ENCODE results near the gene TRIM47. TPM values are rescaled to one million over a fixed set of nuclear protein-coding genes. Genes with fewer than 3 reads are reported as not detected.

Gene TRIM47
- total and polyA plus RNA-seq, 7 donors = 8.4 to 17.1 (median 10.9) TPM

DNA sequence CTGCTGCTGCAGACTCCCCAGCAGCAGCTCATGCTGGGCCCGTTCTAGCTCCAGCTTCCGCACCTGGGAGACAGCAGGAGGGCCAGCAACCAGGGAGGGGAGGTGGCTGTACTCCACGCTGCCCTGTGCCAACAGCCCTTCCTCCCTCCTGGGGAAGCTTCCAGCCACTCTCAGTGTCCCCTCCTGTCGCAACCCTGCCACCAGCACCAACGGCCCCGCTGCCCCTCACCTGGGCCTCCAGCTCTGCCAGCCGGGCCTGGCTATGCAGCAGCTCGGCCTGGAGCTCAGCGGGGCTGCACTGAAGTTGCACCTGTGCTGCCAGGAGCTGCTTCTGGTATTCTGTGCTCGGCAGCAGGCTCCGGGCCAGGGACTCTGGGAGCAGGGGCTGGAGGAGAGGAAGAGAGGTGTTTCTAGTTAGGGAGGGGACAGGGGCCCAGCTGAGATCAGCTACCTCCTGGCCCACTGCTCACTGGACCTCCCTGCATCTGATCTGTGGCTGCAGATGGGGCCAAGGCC is 41.7 kb upstream of the TRIM47 start:
- TF ChIP-seq, protein P1, sequence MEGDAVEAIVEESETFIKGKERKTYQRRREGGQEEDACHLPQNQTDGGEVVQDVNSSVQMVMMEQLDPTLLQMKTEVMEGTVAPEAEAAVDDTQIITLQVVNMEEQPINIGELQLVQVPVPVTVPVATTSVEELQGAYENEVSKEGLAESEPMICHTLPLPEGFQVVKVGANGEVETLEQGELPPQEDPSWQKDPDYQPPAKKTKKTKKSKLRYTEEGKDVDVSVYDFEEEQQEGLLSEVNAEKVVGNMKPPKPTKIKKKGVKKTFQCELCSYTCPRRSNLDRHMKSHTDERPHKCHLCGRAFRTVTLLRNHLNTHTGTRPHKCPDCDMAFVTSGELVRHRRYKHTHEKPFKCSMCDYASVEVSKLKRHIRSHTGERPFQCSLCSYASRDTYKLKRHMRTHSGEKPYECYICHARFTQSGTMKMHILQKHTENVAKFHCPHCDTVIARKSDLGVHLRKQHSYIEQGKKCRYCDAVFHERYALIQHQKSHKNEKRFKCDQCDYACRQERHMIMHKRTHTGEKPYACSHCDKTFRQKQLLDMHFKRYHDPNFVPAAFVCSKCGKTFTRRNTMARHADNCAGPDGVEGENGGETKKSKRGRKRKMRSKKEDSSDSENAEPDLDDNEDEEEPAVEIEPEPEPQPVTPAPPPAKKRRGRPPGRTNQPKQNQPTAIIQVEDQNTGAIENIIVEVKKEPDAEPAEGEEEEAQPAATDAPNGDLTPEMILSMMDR (IDR thresholded peaks at IDR 0.05) = no peak
- DNase-seq = no peak
- no peak overlapping the region for H3K27ac ChIP-seq
- peaks cover 0 to 5% of the 10 kb centered on the region in 2 donors for H3K36me3 ChIP-seq (ENCODE audit: insufficient read depth in 1 of 2, low read depth in 1 of 2)
- 89 to 90% (median 89%) methylated on average over 11 of the region's 11 CpGs for WGBS, 3 donors
- no peaks in the 10 kb centered on the region for H3K9me3 ChIP-seq
- no peaks in the 10 kb centered on the region for H3K4me1 ChIP-seq
- no peak overlapping the region for H3K4me3 ChIP-seq
- ATAC-seq = no peak
- intact Hi-C loops (cut with DNase I) = no loop called here
- H3K27me3 ChIP-seq (ENCODE audit: insufficient read depth in 3 of 3, low read length in 2 of 3) = no peaks in the 10 kb centered on the region

DNA sequence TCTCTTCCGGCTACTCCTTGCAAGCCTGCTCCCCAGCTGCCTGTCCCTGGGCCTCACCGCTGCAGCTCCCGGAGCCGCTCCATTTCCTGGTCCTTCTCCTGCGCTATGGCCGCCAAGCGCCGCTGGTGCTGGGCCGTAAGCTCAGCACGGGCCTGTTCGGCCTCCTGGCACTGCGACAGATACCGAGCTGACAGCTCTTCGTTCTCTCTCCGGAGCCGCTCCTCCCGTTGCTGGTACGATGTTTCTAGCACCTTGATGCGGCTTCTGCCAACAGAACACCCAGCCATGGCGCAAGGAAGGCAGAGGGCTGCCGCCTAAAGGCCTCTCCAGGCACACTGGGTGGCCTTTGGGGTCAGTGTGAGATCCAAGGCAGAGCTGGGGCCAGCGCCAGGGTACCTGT is 41.2 kb upstream of the TRIM47 start:
- intact Hi-C loops (cut with DNase I) = loop anchor here in 1 of 2 donors (10.0 kb wide), 1 partner anchor 375 kb away; no protein-coding TSS in a partner anchor
- DNase-seq (no peak), ATAC-seq (no peak)

DNA sequence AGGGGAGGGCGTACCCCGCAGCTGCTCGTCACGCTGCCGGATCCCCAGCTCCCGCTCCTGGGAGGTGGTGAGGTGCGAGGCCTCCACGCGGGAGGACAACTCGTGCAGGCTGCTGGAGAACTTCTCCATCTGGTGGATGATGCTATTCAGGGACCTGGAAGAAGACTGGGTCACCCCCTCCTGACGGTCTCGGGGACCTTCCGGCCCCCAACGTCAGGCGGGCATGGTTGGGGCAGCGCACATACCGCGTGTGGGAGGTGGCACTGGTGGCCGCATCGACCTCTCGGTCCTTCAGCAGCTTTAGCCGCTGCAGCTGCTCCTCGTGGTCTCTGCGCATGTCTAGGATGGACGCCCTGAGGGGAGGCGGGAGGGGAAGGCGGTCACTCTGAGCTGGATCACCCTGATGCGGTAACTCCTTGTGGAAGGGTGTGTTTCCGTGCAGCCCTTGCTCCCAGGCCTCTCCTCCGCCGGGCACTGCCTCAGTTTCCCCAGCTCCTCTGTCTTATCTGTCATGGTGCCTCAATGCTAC is 39.6 kb upstream of the TRIM47 start:
- H3K27ac ChIP-seq = no peak overlapping the region
- intact Hi-C loops (cut with DNase I) = loop anchor here in 1 of 2 donors (10.0 kb wide), 1 partner anchor 377 kb away; no protein-coding TSS in a partner anchor
- TF ChIP-seq, protein P1 (IDR thresholded peaks at IDR 0.05) = no peak
- WGBS, 3 donors = 89 to 92% (median 89%) methylated on average over 31 of the region's 31 CpGs
- no peaks in the 10 kb centered on the region for H3K9me3 ChIP-seq
- no peak overlapping the region for H3K4me3 ChIP-seq
- H3K36me3 ChIP-seq (ENCODE audit: insufficient read depth in 1 of 2, low read depth in 1 of 2) = peaks cover 0 to 3% of the 10 kb centered on the region in 2 donors
- no peak for DNase-seq
- H3K4me1 ChIP-seq = no peaks in the 10 kb centered on the region
- ATAC-seq = no peak
- H3K27me3 ChIP-seq (ENCODE audit: insufficient read depth in 3 of 3, low read length in 2 of 3) = no peaks in the 10 kb centered on the region

More for the DNA sequence above, 41.2 kb upstream of the TRIM47 start:
- Histone ChIP-seq H3K4me3 (no peak overlapping the region), H3K27ac (no peak overlapping the region), H3K4me1 (no peaks in the 10 kb centered on the region), H3K36me3 (ENCODE audit: insufficient read depth in 1 of 2, low read depth in 1 of 2) (peaks cover 0 to 5% of the 10 kb centered on the region in 2 donors), H3K27me3 (ENCODE audit: insufficient read depth in 3 of 3, low read length in 2 of 3) (no peaks in the 10 kb centered on the region), H3K9me3 (no peaks in the 10 kb centered on the region)
- 90 to 93% (median 91%) methylated on average over 22 of the region's 22 CpGs for WGBS, 3 donors
- TF ChIP-seq, protein P1 (IDR thresholded peaks at IDR 0.05) = no peak

DNA sequence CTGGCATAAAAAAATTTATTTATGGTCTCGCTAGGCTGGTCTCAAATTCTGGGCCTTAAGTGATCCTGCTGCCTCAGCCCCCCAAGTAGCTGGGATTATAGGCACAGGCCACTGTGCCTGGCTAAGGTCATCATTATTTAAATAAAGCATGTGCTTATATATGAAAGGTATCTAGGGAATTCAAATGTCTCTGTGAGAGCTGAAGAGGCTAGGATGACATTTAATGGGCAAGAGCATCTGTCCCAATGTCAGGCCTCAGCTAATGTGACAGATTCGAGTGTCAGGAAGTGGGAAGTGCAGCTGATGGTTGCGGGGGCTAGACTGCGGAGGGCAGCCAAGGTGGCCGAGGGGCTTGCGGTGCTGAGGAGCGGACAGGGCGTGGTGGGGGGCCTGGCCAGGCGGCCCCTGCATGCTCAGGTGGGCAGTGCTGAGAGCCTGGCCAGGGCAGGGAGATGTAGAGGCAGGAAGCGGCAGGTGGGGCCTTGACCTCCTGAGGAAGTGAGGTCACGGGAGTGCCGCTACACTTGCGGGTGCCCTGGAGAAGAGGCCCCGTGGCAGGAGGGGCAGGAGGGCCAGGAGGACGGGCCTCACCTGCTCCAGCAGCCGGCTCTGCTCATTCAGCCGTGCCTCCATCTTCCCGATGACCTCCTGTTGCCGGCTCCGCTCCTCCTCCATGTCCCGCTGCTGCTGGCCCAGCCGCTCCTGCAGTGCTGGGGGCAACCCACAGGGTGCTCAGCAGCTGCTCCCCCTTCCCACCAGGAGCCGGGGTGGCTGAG is 38.9 kb upstream of the TRIM47 start:
- TF ChIP-seq, protein P1 (IDR thresholded peaks at IDR 0.05) = no peak
- Histone ChIP-seq H3K9me3 (no peaks in the 10 kb centered on the region), H3K27ac (no peak overlapping the region), H3K27me3 (ENCODE audit: insufficient read depth in 3 of 3, low read length in 2 of 3) (no peaks in the 10 kb centered on the region), H3K4me3 (no peak overlapping the region), H3K4me1 (no peaks in the 10 kb centered on the region), H3K36me3 (ENCODE audit: insufficient read depth in 1 of 2, low read depth in 1 of 2) (peaks cover 0 to 1% of the 10 kb centered on the region in 2 donors)
- DNase-seq (no peak), ATAC-seq (no peak)
- 81 to 88% (median 83%) methylated on average over 20 to 22 of the region's 23 CpGs for WGBS, 3 donors
- intact Hi-C loops (cut with DNase I) = loop anchor here in 1 of 2 donors (10.0 kb wide), 1 partner anchor 377 kb away; no protein-coding TSS in a partner anchor
